NCI-H128 (cell line): ENCODE measurements around the gene THSD7A.

ENCODE experiments used
- DNase-seq: peaks from one replicate; lab custom pipeline; 2025; ENCODE audit not compliant: unreplicated experiment; lab: John Stamatoyannopoulos, UW

The THSD7A gene

GRCh38 chr7:11346302-11346701 is 485.7 kb downstream of the THSD7A start:
- DNase-seq = no peak

DNA sequence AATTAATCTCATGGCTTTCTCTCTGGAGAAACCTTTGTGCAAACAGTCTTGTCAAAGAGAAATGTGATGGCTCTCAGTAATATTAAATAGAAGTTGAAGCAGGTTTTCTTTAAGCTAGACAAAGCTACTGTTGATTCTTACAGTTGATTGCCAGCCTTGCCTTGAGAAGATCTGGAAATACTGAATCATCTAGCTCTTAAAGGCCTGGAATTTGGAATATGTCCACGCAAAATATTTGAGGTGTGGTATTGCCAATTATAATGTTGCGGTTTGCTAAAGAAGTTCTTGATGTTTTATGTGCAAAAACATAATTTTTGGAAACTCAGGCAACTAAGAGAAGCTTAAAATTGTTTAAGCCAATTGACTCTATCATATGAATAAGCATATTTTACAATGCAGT is 486.4 kb downstream of the THSD7A start:
- DNase-seq = no peak

GRCh38 chr7:11343818-11344413 is 488.1 kb downstream of the THSD7A start:
- peak; percentile 57 for DNase-seq

DNA sequence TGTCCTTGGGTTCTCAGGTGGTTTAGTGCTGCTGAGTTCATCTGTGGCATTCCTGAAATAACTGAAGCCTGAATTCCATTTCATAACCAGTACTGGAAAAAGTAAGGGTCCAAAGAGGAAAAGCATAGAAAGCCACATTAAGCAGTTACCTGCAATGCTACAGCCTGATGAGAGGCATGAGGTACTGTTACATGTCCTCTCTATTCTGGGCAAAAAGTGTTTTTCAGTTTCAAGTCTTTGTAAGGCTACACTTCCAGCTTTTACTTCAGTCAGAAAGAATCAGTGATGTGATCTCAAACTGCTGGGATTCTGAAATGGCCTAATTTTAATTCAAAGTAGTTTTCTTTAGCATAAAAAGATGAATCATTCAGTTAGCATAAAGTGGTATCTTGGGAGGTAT is 488.9 kb downstream of the THSD7A start:
- DNase-seq = no peak

DNA sequence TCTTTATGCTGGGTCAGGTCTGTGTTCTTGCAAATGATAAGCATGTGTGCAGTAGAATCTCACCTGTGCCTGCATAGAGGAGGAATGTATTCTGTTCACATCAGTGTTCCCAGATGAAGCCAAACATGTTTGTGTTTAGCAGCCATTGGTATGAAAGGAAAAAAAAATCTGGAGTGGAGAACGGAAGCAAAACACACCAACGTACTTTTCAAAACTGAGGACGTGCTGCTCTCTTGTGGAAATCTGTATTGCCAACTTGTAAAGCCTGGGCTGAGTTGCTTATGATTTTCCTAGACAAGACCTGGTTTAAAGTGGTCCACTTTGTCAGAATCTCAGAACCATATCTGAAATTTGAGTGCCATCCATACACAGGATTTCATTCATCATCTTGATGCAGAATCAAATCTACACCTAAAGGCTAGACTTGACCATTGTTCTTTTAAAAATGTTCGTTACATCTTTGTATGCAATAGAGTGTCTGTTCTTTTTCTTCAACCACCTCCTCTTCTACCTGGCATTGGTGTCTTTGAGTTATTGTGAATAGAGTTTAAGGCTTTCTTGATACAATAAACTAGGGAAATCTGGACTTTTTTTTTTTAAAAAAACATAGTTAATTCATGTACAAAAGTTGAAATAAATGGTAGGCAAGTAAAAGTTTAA is 490.6 kb downstream of the THSD7A start:
- peak; percentile 37 for DNase-seq

DNA sequence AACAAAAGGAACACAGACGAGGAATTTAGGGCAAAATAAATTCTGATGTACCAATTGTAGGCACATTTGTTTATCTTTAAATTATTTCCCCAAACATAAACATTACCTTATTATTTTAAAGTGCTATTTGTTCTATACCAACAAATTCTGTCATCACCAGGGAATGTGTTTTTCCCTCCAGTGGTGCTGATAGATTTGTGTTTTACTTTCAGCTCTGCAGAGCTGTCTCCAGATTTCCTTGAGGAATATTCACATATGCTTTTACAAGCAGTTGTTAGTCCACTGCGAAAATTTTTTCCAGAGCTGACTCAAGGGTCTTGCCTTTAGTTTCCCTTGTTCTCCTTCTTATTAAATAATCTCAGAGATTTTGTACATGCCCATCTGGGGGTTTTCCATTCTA is 495.6 kb downstream of the THSD7A start:
- DNase-seq = no peak

GRCh38 chr7:11335947-11336346 is 496.1 kb downstream of the THSD7A start:
- no peak for DNase-seq

GRCh38 chr7:11332865-11333228 is 499.2 kb downstream of the THSD7A start:
- DNase-seq = no peak

- DNase-seq = no peak
Measured at GRCh38 chr7:11332186-11332864, 499.7 kb downstream of the THSD7A start.

GRCh38 chr7:11331128-11332102 is 500.6 kb downstream of the THSD7A start:
- DNase-seq = no peak

DNA sequence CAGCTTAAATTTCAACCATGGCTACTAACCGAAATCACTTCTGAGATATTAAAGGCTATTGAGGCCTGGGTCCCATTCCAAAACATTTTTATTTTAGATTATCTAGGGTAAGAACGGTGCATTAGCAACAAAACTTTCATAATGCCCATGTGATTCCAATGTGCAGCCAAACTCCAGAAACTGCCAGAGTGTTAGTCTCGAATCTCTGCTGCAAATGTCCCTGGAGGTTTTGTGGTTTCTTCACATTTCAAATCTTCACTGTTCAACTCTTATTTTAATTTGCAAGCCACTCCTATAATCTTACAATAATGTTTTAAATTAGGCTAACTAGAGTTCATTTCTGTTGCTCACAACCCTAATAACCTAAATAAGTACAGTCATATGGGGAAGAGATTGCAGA is 501.3 kb downstream of the THSD7A start:
- DNase-seq = no peak

GRCh38 chr7:11330208-11330607 is 501.8 kb downstream of the THSD7A start:
- DNase-seq = no peak

- no peak for DNase-seq
Measured at GRCh38 chr7:11329626-11330025, 502.4 kb downstream of the THSD7A start.

DNA sequence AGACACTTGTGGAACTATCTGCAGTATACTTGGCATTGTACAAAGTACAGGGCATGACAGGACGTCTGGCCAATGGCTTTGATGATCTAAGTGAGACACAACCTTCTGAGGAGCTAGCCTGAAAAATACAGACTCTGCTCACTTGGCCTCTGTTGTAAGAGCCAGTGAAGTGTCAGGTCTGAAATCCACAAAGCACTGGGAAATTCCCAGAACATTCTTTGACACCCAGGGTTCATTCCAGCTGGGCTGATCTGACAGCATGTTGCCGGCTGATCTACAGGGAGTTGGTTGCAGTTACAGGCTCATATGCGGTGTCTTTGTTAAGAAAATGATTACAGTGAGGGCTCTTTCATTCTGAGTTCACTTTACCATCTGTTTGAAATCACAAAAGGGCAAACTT is 503.7 kb downstream of the THSD7A start:
- DNase-seq = no peak

GRCh38 chr7:11327633-11328032 is 504.4 kb downstream of the THSD7A start:
- no peak for DNase-seq
